Endodermal cell (in vitro differentiated cells): Measurements from ENCODE around the gene MAPKAPK3. TPM values are rescaled to one million over a fixed set of nuclear protein-coding genes. Genes with fewer than 3 reads are reported as not detected.
A peak's percentile ranks its signal among the peaks of the same experiment; 100 is the strongest.

Source experiments
- DNase-seq: peaks from one replicate; pipeline ENCODE4 v3.0.0-alpha.2; 2017
- H3K27ac ChIP-seq: 2 replicates; pipeline ENCODE4 v1.5.1; 2013; ENCODE audit warnings: mild to moderate bottlenecking, low read depth, low read length, moderate library complexity
- H3K27me3 ChIP-seq: 2 replicates; pipeline ENCODE4 v1.6.1; 2013; ENCODE audit warnings: mild to moderate bottlenecking, low read length, moderate library complexity; ENCODE audit not compliant: insufficient read depth, control insufficient read depth, poor library complexity, severe bottlenecking
- H3K36me3 ChIP-seq: 2 replicates; pipeline ENCODE4 v1.7.0; 2013; ENCODE audit warnings: mild to moderate bottlenecking, low read length, moderate library complexity; ENCODE audit not compliant: control insufficient read depth, insufficient read depth
- H3K4me1 ChIP-seq: one replicate; pipeline ENCODE4 v1.7.0; 2013; ENCODE audit warnings: low read length; ENCODE audit not compliant: control insufficient read depth, insufficient read depth
- H3K4me3 ChIP-seq: 2 replicates; pipeline ENCODE4 v1.5.1; 2013; ENCODE audit warnings: mild to moderate bottlenecking, low read length, moderate library complexity
- H3K9ac ChIP-seq: 2 replicates; pipeline ENCODE4 v1.6.1; 2013; ENCODE audit warnings: mild to moderate bottlenecking, low read length, moderate library complexity; ENCODE audit not compliant: poor library complexity, severe bottlenecking; ENCODE audit errors: extremely low read depth
- H3K9me3 ChIP-seq: 2 replicates; pipeline ENCODE4 v1.6.1; 2013; ENCODE audit warnings: mild to moderate bottlenecking, low read length, moderate library complexity; ENCODE audit not compliant: control insufficient read depth
- H3K27ac Mint-ChIP-seq: 2 replicates; pipeline ENCODE4 v1.8.0; 2020; ENCODE audit warnings: mixed read lengths
- H3K27me3 Mint-ChIP-seq: 2 replicates; pipeline ENCODE4 v1.8.0; 2021; ENCODE audit warnings: mild to moderate bottlenecking, mixed read lengths; ENCODE audit not compliant: insufficient read depth
- H3K36me3 Mint-ChIP-seq: 2 replicates; pipeline ENCODE4 v1.8.0; 2020; ENCODE audit warnings: low read depth, mixed read lengths
- H3K4me1 Mint-ChIP-seq: 2 replicates; pipeline ENCODE4 v1.8.0; 2020; ENCODE audit warnings: mixed read lengths
- H3K4me3 Mint-ChIP-seq: 2 replicates; pipeline ENCODE4 v1.8.0; 2020; ENCODE audit warnings: mild to moderate bottlenecking, moderate library complexity, mixed read lengths
- H3K9me3 Mint-ChIP-seq: 2 replicates; pipeline ENCODE4 v1.8.0; 2020; ENCODE audit warnings: mild to moderate bottlenecking, mixed read lengths
- CTCF ChIP-seq: fragments of 200-600 bp; sonication (generic); conservative IDR thresholded peaks from 2 replicates; pipeline ENCODE4 v1.5.0; 2021; ENCODE audit warnings: antibody characterized with exemption, mild to moderate bottlenecking
- WGBS, 2 experiments: methylation state at CpG; one replicate each; pipeline versions ENCODE4 v1.1.5 to v1.1.7; 2013; ENCODE audit warnings: missing lambda C conversion rate in 2 of 2, mixed read lengths in 1 of 2; ENCODE audit not compliant: insufficient coverage in 1 of 2, insufficient read length in 1 of 2; 5-methylcytosine and 5-hydroxymethylcytosine counted together
- total RNA-seq, 2 donors: library from RNA; stranded (reverse); fragmentation: NEBNext Ultra II Directional in 1 of 2; extraction: Animal tissue kit (Norgen Biotek cat#: 25700) in 1 of 2; gene quantifications; 2 replicates in 1 of 2; 3 replicates in 1 of 2; pipeline ENCODE4 v1.2.1, GENCODE V29; 2021

The MAPKAPK3 gene
- total RNA-seq, 2 donors from 2014 or later, result 37.2 to 39.7 TPM

- Mint-ChIP-seq H3K4me3 (no peak overlapping the region), H3K36me3 (no peaks in the 10 kb centered on the region), H3K27me3 (peaks cover 47% of the 10 kb centered on the region), H3K9me3 (no peaks in the 10 kb centered on the region), H3K4me1 (peaks cover 12% of the 10 kb centered on the region), H3K27ac (no peak overlapping the region)
- Histone ChIP-seq H3K27ac (no peak overlapping the region), H3K4me1 (no peaks in the 10 kb centered on the region), H3K4me3 (no peak overlapping the region), H3K36me3 (no peaks in the 10 kb centered on the region), H3K27me3 (peaks cover 39% of the 10 kb centered on the region), H3K9me3 (no peaks in the 10 kb centered on the region), H3K9ac (no peak overlapping the region)
- no peak for TF ChIP-seq CTCF
- peak; percentile 28 for DNase-seq
- 92 to 94% methylated on average over 4 of the region's 4 CpGs for WGBS, 2 experiments
Measured at GRCh38 chr3:50671331-50671730, 54.4 kb downstream of the MAPKAPK3 start.

DNA sequence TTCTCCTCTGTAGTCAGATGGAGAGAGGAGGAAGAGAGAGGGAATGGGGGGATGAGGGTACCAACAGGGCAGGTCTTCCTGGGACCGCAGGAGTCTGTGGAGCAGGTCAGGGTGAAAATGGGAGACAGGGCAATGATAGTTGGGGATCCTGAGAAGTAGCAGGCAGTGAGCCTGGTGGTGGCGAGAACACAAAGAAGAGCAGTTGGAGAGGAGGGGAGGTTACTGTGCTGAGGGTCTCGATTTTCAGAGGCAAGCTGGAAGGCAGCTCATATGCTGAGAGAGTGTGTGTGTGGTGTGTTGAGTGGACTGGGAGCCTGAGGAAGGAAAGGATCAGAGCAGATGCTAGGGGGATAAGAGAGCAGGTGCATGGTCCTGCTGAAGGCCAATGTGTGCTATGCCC lies 55.7 kb downstream of the MAPKAPK3 start:
- no peak for TF ChIP-seq CTCF
- H3K36me3 ChIP-seq, result no peaks in the 10 kb centered on the region
- Mint-ChIP-seq H3K27ac (no peak overlapping the region), H3K4me3 (no peak overlapping the region), H3K27me3 (peaks cover 44% of the 10 kb centered on the region), H3K9me3 (no peaks in the 10 kb centered on the region), H3K36me3 (no peaks in the 10 kb centered on the region), H3K4me1 (peaks cover 16% of the 10 kb centered on the region)
- no peaks in the 10 kb centered on the region for H3K9me3 ChIP-seq
- no peak for DNase-seq
- H3K4me1 ChIP-seq, result peaks cover 4% of the 10 kb centered on the region
- 94 to 100% methylated on average over 3 of the region's 3 CpGs for WGBS, 2 experiments
- H3K27me3 ChIP-seq, result peaks cover 39% of the 10 kb centered on the region
- no peak overlapping the region for H3K9ac ChIP-seq
- H3K27ac ChIP-seq, result no peak overlapping the region
- H3K4me3 ChIP-seq, result no peak overlapping the region

- Histone ChIP-seq H3K4me1 (peaks cover 4% of the 10 kb centered on the region), H3K27me3 (peaks cover 39% of the 10 kb centered on the region), H3K4me3 (peak overlapping the region; percentile 77), H3K9ac (no peak overlapping the region), H3K27ac (no peak overlapping the region), H3K36me3 (no peaks in the 10 kb centered on the region), H3K9me3 (no peaks in the 10 kb centered on the region)
- peaks cover 39% of the 10 kb centered on the region for H3K27me3 Mint-ChIP-seq
- H3K27ac Mint-ChIP-seq, result no peak overlapping the region
- TF ChIP-seq CTCF, result no peak
- DNase-seq, result no peak
- no peaks in the 10 kb centered on the region for H3K36me3 Mint-ChIP-seq
- peak overlapping the region; percentile 50 for H3K4me3 Mint-ChIP-seq
- WGBS, 2 experiments, result 59 to 71% methylated on average over 1 to 3 of the region's 3 CpGs
- peaks cover 20% of the 10 kb centered on the region for H3K4me1 Mint-ChIP-seq
- no peaks in the 10 kb centered on the region for H3K9me3 Mint-ChIP-seq
Measured at GRCh38 chr3:50673931-50674330, 57.0 kb downstream of the MAPKAPK3 start.
